ENCODE measurements around the gene HCK. TPM values are rescaled to one million over a fixed set of nuclear protein-coding genes. Genes with fewer than 3 reads are reported as not detected.

Gene HCK
- total and polyA plus RNA-seq, 9 of the 15 experiments (the other 6 are each of a cell fraction or from before 2014, with no cell fraction given), result 0.09 to 0.51 (median 0.27) TPM; not detected in 6

- TF ChIP-seq REST (IDR thresholded peaks at IDR 0.05; ENCODE audit: borderline replicate concordance) (peak; percentile 35; the same call in 1 of the 2 replicates), REST (CRISPR knock-in tag; IDR thresholded peaks at IDR 0.05; ENCODE audit: low read depth) (peak; percentile 30; the same call in 1 of the 2 replicates), DIDO1 (tag; IDR thresholded peaks at IDR 0.05; ENCODE audit: low read depth) (peak; percentile 98), SIRT6 (IDR thresholded peaks at IDR 0.05; ENCODE audit: low read depth, low read length) (no peak), ASH1L (IDR thresholded peaks at IDR 0.05; ENCODE audit: borderline replicate concordance, low read depth, partially characterized antibody) (peak; percentile 89), MNT (conservative IDR thresholded peaks at IDR 0.05) (peak; percentile 97 to 99), XRCC5 (IDR thresholded peaks at IDR 0.05; ENCODE audit: low read depth, low read length) (peak; percentile 45; the same call in 1 of the 2 replicates), PPARD (CRISPR knock-in tag; IDR thresholded peaks at IDR 0.05) (no peak), TRIM25 (IDR thresholded peaks at IDR 0.05; ENCODE audit: borderline replicate concordance) (no peak), EGR1 (conservative IDR thresholded peaks at IDR 0.05) (peak; percentile 61), ATF4 (CRISPR knock-in tag; IDR thresholded peaks at IDR 0.05) (0 out of 2 replicates have a peak, but pooled peaks have one; percentile 29), HNRNPLL (IDR thresholded peaks at IDR 0.05; ENCODE audit: low read depth, low read length, poor library complexity, severe bottlenecking) (peak; percentile 16), HDAC6 (IDR thresholded peaks at IDR 0.05; ENCODE audit: low read depth, low read length) (no peak), MBD2 (IDR thresholded peaks at IDR 0.05; ENCODE audit: borderline replicate concordance, low read depth) (peak; percentile 74; the same call in 1 of the 2 replicates)
These were observed 57.5 kb downstream of the HCK start, which contains the start of gene TM9SF4 (continued) for GRCh38 chr20:32109392-32110172.

Measured in K562 (cell line).